ENCODE data around the gene SIGLEC8.

- TF ChIP-seq CTCF (IDR thresholded peaks at IDR 0.05 in 2 of 3, conservative IDR thresholded peaks at IDR 0.05 in 1 of 3; ENCODE audit: borderline replicate concordance in 1 of 3, insufficient read depth in 1 of 3, low read depth in 2 of 3, low read length in 2 of 3) = no peak
- TF ChIP-seq YY1 (IDR thresholded peaks at IDR 0.05; ENCODE audit: extremely low read depth, insufficient replicate concordance, low read depth, low read length) = no peak
- no peak for TF ChIP-seq POLR2A (IDR thresholded peaks at IDR 0.05; ENCODE audit: borderline replicate concordance, extremely low read depth, insufficient read depth, insufficient read length)
- no peak for TF ChIP-seq RAD21 (IDR thresholded peaks at IDR 0.05; ENCODE audit: low read depth)
- TF ChIP-seq POLR2AphosphoS5 (IDR thresholded peaks at IDR 0.05; ENCODE audit: low read depth, low read length) = no peak
- no peak for TF ChIP-seq EZH2phosphoT487 (IDR thresholded peaks at IDR 0.05; ENCODE audit: borderline replicate concordance)
- TF ChIP-seq EZH2 (IDR thresholded peaks at IDR 0.05) = no peak
- no peak for TF ChIP-seq ATF3 (IDR thresholded peaks at IDR 0.05)
- no peak for TF ChIP-seq SP1 (IDR thresholded peaks at IDR 0.05; ENCODE audit: low read depth)
- no peak for TF ChIP-seq REST (IDR thresholded peaks at IDR 0.05; ENCODE audit: low read depth)
- TF ChIP-seq CEBPB (IDR thresholded peaks at IDR 0.05; ENCODE audit: low read depth) = no peak
- no peak for TF ChIP-seq ZBTB33 (IDR thresholded peaks at IDR 0.05; ENCODE audit: extremely low read depth, insufficient replicate concordance, low read length)
- TF ChIP-seq TCF7L2 (IDR thresholded peaks at IDR 0.05; ENCODE audit: borderline replicate concordance, extremely low read depth, insufficient read depth, insufficient read length) = no peak
Observed at GRCh38 chr19:51441410-51442390, 16.6 kb downstream of the SIGLEC8 start.
